ENCODE measurements around the gene CENPX. TPM values are rescaled to one million over a fixed set of nuclear protein-coding genes. Genes with fewer than 3 reads are reported as not detected.

The CENPX gene
- polyA plus RNA-seq, 1 experiment: 57.0 TPM

GRCh38 chr17:82004517-82005455 lies 17.9 kb downstream of the CENPX start:
- POLR2A ChIA-PET: interaction anchor here (1.5 kb wide), 1 partner anchor 13 kb away, joined by 4 read pairs; no protein-coding TSS in a partner anchor

DNA sequence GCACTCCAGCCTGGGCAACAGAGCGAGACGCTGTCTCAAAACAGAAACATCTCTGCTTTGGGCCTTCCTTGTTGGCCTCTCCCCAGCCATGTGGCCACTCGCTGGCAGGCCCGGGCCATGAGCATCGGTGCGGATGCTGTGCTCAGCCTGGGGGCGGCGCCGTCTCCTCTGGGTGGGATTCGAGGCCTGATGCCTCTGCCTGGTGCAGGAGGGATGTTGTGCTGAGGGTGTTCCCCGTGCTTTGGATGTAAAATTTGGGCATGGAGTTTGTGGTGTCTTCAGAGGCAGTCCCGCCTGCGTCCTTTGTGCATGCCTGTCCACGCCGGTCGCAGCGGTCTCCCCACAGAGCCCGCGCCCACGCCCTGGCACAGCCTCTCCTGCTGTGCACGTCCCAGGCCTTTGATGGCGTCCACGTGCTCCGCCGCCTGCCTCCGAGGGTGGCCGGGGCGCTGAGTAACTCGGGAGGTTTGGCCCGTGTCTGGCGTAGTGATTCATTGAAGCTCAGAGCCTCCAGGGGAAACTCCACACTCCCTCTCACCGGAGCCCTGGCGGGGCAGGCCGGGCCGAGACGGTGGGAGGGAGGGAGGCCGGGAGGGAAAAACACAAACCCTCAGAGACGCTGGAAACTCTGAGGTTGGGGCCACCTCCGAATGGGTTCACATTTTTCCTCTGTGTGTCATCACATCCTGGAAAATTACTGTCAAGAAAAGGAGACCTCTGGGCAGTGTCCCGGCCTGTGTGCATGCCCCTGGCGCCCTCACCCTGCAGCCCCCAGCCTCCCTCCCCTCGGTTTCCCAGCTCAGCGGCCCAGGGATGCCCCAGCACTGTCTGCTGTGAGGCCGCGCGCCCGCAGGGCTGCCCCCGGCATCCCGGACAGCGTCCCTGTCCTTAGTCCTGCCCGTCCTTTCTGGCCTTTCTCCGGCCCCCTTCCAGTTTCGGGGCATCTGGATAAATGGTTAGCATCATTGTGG lies 19.0 kb downstream of the CENPX start:
- peak; percentile 87 for DNase-seq (ENCODE audit: low read depth)
- H3K36me3 ChIP-seq (ENCODE audit: control insufficient read depth, insufficient read depth, low read length): no peaks in the 10 kb centered on the region; the same call in 1 of the 2 replicates
- CTCF ChIA-PET: interaction anchor here (0.7 to 4.5 kb wide), 10 partner anchors 8 to 297 kb away, joined by 3 to 28 read pairs (median 4); partner anchors contain the start of genes DCXR and NOTUM
- POLR2A ChIA-PET: interaction anchor here (0.7 to 1.5 kb wide), 2 partner anchors 12 to 71 kb away, joined by 3 to 4 read pairs; no protein-coding TSS in a partner anchor
- TF ChIP-seq, protein P1, sequence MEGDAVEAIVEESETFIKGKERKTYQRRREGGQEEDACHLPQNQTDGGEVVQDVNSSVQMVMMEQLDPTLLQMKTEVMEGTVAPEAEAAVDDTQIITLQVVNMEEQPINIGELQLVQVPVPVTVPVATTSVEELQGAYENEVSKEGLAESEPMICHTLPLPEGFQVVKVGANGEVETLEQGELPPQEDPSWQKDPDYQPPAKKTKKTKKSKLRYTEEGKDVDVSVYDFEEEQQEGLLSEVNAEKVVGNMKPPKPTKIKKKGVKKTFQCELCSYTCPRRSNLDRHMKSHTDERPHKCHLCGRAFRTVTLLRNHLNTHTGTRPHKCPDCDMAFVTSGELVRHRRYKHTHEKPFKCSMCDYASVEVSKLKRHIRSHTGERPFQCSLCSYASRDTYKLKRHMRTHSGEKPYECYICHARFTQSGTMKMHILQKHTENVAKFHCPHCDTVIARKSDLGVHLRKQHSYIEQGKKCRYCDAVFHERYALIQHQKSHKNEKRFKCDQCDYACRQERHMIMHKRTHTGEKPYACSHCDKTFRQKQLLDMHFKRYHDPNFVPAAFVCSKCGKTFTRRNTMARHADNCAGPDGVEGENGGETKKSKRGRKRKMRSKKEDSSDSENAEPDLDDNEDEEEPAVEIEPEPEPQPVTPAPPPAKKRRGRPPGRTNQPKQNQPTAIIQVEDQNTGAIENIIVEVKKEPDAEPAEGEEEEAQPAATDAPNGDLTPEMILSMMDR (IDR thresholded peaks at IDR 0.05; ENCODE audit: insufficient read depth, low read depth, low read length): peak; percentile 15; the same call in 1 of the 2 replicates
- no peak overlapping the region for H3K4me3 ChIP-seq (ENCODE audit: low read depth, low read length)
- H3K27me3 ChIP-seq (ENCODE audit: control insufficient read depth, insufficient read depth, low read length): no peaks in the 10 kb centered on the region

More at GRCh38 chr17:82004517-82005455, 17.9 kb downstream of the CENPX start:
- CTCF ChIA-PET: interaction anchor here (0.9 to 4.5 kb wide), 6 partner anchors 9 to 296 kb away, joined by 3 to 28 read pairs (median 4); partner anchors contain the start of gene NOTUM
- TF ChIP-seq, protein P1 (IDR thresholded peaks at IDR 0.05; ENCODE audit: insufficient read depth, low read depth, low read length): no peak
- DNase-seq (ENCODE audit: low read depth): no peak
- Histone ChIP-seq H3K27me3 (ENCODE audit: control insufficient read depth, insufficient read depth, low read length) (no peaks in the 10 kb centered on the region), H3K36me3 (ENCODE audit: control insufficient read depth, insufficient read depth, low read length) (no peaks in the 10 kb centered on the region; the same call in 1 of the 2 replicates), H3K4me3 (ENCODE audit: low read depth, low read length) (no peak overlapping the region)

GRCh38 chr17:82001571-82002056 lies 21.1 kb downstream of the CENPX start:
- CTCF ChIA-PET: interaction anchor here (4.5 kb wide), 1 partner anchor 18 kb away, joined by 28 read pairs; no protein-coding TSS in a partner anchor
- POLR2A ChIA-PET: no interaction called here
- DNase-seq (ENCODE audit: low read depth): no peak
- Histone ChIP-seq H3K36me3 (ENCODE audit: control insufficient read depth, insufficient read depth, low read length) (no peaks in the 10 kb centered on the region; the same call in 1 of the 2 replicates), H3K27me3 (ENCODE audit: control insufficient read depth, insufficient read depth, low read length) (no peaks in the 10 kb centered on the region), H3K4me3 (ENCODE audit: low read depth, low read length) (no peak overlapping the region)
- TF ChIP-seq, protein P1 (IDR thresholded peaks at IDR 0.05; ENCODE audit: insufficient read depth, low read depth, low read length): no peak

GRCh38 chr17:82000803-82001570 lies 21.7 kb downstream of the CENPX start:
- Histone ChIP-seq H3K36me3 (ENCODE audit: control insufficient read depth, insufficient read depth, low read length) (no peaks in the 10 kb centered on the region; the same call in none of the 2 replicates), H3K27me3 (ENCODE audit: control insufficient read depth, insufficient read depth, low read length) (no peaks in the 10 kb centered on the region), H3K4me3 (ENCODE audit: low read depth, low read length) (no peak overlapping the region)
- TF ChIP-seq, protein P1 (IDR thresholded peaks at IDR 0.05; ENCODE audit: insufficient read depth, low read depth, low read length): no peak
- CTCF ChIA-PET: no interaction called here
- POLR2A ChIA-PET: no interaction called here
- no peak for DNase-seq (ENCODE audit: low read depth)
